Thyroid gland (tissue), 4 donors: Measurements from ENCODE around the gene CECR2. TPM values are rescaled to one million over a fixed set of nuclear protein-coding genes. Genes with fewer than 3 reads are reported as not detected.

Experiments
- DNase-seq, 2 donors: peaks; one replicate each; pipeline ENCODE4 v3.0.0-alpha.2; 2019
- H3K27ac ChIP-seq, 3 donors: fragments of 200-600 bp; sonication (generic); 1 replicate in 2 of 3; 2 replicates in 1 of 3; pipeline ENCODE4 v1.5.1; 2016 to 2019; ENCODE audit warnings: mild to moderate bottlenecking in 1 of 3, moderate library complexity in 1 of 3
- H3K27me3 ChIP-seq: fragments of 200-600 bp; sonication (generic); one replicate; pipeline ENCODE4 v1.5.1; 2019
- H3K36me3 ChIP-seq, 2 donors: fragments of 200-600 bp; sonication (generic); one replicate each; pipeline ENCODE4 v1.5.1; 2016 to 2019
- H3K4me1 ChIP-seq, 2 donors: fragments of 200-600 bp; sonication (generic); one replicate each; pipeline ENCODE4 v1.5.1; 2017 to 2019
- H3K4me3 ChIP-seq, 3 donors: fragments of 200-600 bp; sonication (generic); replicated peaks in 1 of 3; 1 replicate in 2 of 3; 2 replicates in 1 of 3; pipeline ENCODE4 v1.5.1; 2016; ENCODE audit warnings: mild to moderate bottlenecking in 1 of 3
- H3K9me3 ChIP-seq: fragments of 200-600 bp; sonication (generic); one replicate; pipeline ENCODE4 v1.5.1; 2017
- CTCF ChIP-seq, 6 experiments: fragments of 200-600 bp in 3 of 6; fragments of 450-650 bp in 3 of 6; sonication (generic) in 3 of 6; IDR thresholded peaks; one replicate each; pipeline ENCODE4 v1.5.1; 2016 to 2019; ENCODE audit warnings: antibody characterized with exemption in 6 of 6, mild to moderate bottlenecking in 2 of 6, inconsistent platforms in 1 of 6, moderate library complexity in 1 of 6
- POLR2A ChIP-seq, 2 donors: fragments of 450-650 bp; IDR thresholded peaks; one replicate each; pipeline ENCODE4 v1.6.1; 2017; ENCODE audit warnings: antibody characterized with exemption in 2 of 2, mild to moderate bottlenecking in 2 of 2, moderate library complexity in 1 of 2
- WGBS, 2 donors: methylation state at CpG; one replicate each; pipeline ENCODE4 v1.1.5; 2017; 5-methylcytosine and 5-hydroxymethylcytosine counted together
- intact Hi-C: fragments of 100-400 bp; cut with DNase I; formaldehyde crosslinking; loops from one replicate; pipeline ENCODE4 v1.15.1; 2023
- total RNA-seq, 4 donors: library from RNA; depleted of rRNA; stranded (reverse); fragments of >200 nt; gene quantifications; one replicate each; pipeline ENCODE4 v1.2.3, GENCODE V29; 2016

The CECR2 gene
- total RNA-seq, 4 donors from 2014 or later: 1.5 to 7.7 (median 2.1) TPM

- no peak for TF ChIP-seq CTCF (IDR thresholded peaks at IDR 0.05)
- Histone ChIP-seq H3K4me3 (no peak overlapping the region), H3K27ac (no peak overlapping the region), H3K27me3 (no peaks in the 10 kb centered on the region), H3K4me1 (no peaks in the 10 kb centered on the region), H3K36me3 (no peaks in the 10 kb centered on the region), H3K9me3 (no peaks in the 10 kb centered on the region)
- WGBS, 2 donors: 80 to 89% methylated on average over 7 of the region's 7 CpGs
- intact Hi-C loops: no loop called here
- DNase-seq: no peak
These were observed 15.5 kb downstream of the CECR2 start for GRCh38 chr22:17384612-17385330.

DNA sequence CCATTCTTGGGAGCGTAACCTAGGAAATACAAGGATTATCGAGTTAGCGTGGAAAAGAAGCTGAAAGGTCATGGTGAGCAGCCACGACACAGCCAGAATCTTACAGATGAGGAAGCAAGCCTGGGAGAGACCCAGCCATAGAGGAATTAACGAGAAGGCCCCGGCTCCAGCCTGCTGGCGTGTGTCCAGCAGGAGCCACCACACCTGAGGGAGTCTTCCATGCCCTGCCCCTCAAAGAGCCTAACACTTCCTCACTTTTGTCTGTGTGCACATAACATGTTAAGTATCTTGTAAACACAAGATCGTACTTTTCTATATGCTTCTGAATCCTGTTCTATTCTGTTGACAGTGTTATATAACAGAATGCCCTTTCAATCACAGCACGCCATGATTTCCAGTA, 18.1 kb downstream of the CECR2 start:
- DNase-seq: no peak
- H3K4me1 ChIP-seq: no peaks in the 10 kb centered on the region
- H3K4me3 ChIP-seq: no peak overlapping the region
- H3K36me3 ChIP-seq: no peaks in the 10 kb centered on the region
- WGBS, 2 donors: 78 to 81% methylated on average over 9 of the region's 9 CpGs
- H3K9me3 ChIP-seq: no peaks in the 10 kb centered on the region
- TF ChIP-seq POLR2A (IDR thresholded peaks at IDR 0.05) (no peak), CTCF (IDR thresholded peaks at IDR 0.05) (no peak)
- H3K27me3 ChIP-seq: no peaks in the 10 kb centered on the region
- intact Hi-C loops: no loop called here
- H3K27ac ChIP-seq: no peak overlapping the region

DNA sequence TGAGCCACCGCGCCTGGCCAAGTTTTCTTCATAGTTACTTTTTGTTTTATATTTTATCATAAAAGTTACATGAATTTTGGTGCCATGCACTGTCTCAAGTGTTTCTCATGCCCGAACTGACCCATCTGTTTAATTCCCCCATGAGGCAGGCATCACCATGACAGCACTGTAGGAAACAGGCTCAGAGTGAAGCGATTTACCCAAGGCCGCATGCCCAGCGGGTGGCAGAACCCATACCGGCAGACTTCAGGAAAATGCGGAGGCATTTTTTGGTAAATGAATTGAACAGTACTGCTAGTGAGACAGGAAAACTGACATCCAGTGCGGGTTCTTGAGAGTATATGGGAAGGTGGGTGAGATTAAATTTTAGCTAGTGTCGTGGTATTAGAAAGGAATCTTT, 19.0 kb downstream of the CECR2 start:
- Histone ChIP-seq H3K4me3 (no peak overlapping the region), H3K27ac (no peak overlapping the region), H3K4me1 (no peaks in the 10 kb centered on the region), H3K36me3 (no peaks in the 10 kb centered on the region), H3K9me3 (no peaks in the 10 kb centered on the region), H3K27me3 (no peaks in the 10 kb centered on the region)
- 89 to 91% methylated on average over 10 of the region's 10 CpGs for WGBS, 2 donors
- TF ChIP-seq POLR2A (IDR thresholded peaks at IDR 0.05) (no peak), CTCF (IDR thresholded peaks at IDR 0.05) (no peak)
- intact Hi-C loops: no loop called here
- no peak for DNase-seq

- Histone ChIP-seq H3K4me1 (no peaks in the 10 kb centered on the region), H3K9me3 (no peaks in the 10 kb centered on the region), H3K36me3 (no peaks in the 10 kb centered on the region), H3K27ac (no peak overlapping the region), H3K4me3 (no peak overlapping the region), H3K27me3 (no peaks in the 10 kb centered on the region)
- TF ChIP-seq POLR2A (IDR thresholded peaks at IDR 0.05) (no peak), CTCF (IDR thresholded peaks at IDR 0.05) (no peak)
- 61 to 65% methylated on average over 5 of the region's 5 CpGs for WGBS, 2 donors
- DNase-seq: no peak
- intact Hi-C loops: no loop called here
These were observed 20.8 kb downstream of the CECR2 start for GRCh38 chr22:17390087-17390486.

DNA sequence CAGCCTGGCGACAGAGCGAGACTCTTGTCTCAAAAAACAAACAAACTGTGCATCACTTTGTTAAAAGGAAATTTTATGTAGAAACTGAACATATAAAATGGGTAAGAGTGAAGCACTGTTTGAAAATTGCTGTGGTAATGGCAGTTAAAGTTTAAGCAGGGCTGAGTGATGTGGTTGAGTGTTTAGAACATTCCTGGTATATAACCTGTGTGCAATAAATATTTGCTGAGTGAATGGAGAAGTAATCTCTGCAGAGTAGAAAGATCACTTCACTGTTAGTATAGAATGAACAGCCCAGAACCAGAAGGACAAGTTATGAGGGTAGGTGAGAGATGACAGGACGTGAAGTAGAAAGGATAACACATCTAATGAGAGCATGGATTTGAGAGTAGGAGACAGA, 27.3 kb downstream of the CECR2 start:
- H3K4me1 ChIP-seq: no peaks in the 10 kb centered on the region
- TF ChIP-seq CTCF (IDR thresholded peaks at IDR 0.05): no peak
- intact Hi-C loops: no loop called here
- no peak for DNase-seq
- WGBS, 2 donors: 86 to 94% methylated on average over 3 of the region's 3 CpGs
- no peaks in the 10 kb centered on the region for H3K9me3 ChIP-seq
- no peaks in the 10 kb centered on the region for H3K36me3 ChIP-seq
- H3K4me3 ChIP-seq: no peak overlapping the region
- no peak overlapping the region for H3K27ac ChIP-seq
- H3K27me3 ChIP-seq: no peaks in the 10 kb centered on the region
